Urothelium cell line (cell line): ENCODE data around the gene CMIP.

Experiments used
- DNase-seq: peaks from one replicate; pipeline ENCODE4 v3.0.0; 2011; ENCODE audit warnings: low spot score, mixed read lengths
- FAIRE-seq: peaks from 2 replicates; lab custom pipeline; 2011; peaks lifted over from hg19 to GRCh38; lab: Jason Lieb, UNC

Gene CMIP

DNA sequence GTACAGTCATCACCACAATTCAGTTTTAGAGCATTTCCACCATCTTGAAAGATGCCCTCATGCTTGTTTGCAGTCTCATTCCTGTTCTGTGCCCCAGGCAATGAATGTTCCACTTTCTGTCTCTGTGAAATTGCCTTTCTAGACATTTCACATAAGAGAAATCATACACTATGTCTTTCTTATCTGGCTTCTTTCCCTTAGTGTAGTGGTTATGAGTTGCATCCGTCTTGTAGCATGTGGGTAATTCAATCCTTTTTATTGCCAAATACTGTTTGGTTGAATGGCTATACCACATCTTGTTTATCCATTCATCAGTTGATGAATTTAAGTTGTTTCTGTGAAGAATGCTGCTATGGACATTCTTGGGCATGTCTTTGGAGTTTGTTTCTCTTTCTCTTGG, 202.0 kb downstream of the CMIP start:
- FAIRE-seq (no peak), DNase-seq (no peak)

- FAIRE-seq = peak; percentile 90
Observed at GRCh38 chr16:81647527-81647926, 202.9 kb downstream of the CMIP start.

GRCh38 chr16:81649561-81650184, 205.1 kb downstream of the CMIP start:
- FAIRE-seq (peak; percentile 23), DNase-seq (no peak)

More at GRCh38 chr16:81647527-81647926, 202.9 kb downstream of the CMIP start:
- DNase-seq = peak; percentile 92

GRCh38 chr16:81650281-81650680, 205.7 kb downstream of the CMIP start:
- no peak for DNase-seq
- no peak for FAIRE-seq

DNA sequence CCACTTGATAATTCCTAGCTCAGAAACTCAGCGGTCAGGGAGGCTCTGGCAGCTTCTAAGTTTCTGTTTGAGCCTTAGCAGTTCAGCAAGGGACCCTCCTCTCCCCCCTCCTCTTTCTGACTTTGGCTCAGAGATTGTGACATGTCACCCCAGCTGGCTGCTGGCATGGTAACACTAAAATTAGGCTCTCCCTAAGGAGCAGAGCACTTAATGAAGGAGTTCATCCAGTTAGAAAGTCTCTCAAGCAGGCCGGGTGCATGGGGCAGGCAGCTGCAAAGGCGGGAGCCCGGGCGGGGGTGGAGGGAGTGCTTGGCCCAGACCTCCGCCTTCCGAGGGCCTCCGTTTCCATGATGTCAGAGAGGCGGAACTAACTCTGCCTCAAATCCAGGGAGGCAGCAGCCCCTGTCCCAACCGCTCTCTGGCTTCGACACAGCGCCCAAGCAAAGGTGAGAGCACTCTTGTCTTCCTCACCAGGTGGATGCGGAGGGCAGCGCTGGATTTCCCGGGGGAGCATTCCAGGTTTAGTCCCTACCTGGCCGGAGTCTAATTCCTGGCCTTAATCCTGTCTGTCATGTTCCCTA, 206.5 kb downstream of the CMIP start:
- DNase-seq = no peak
- no peak for FAIRE-seq

GRCh38 chr16:81651758-81652718, 207.4 kb downstream of the CMIP start:
- no peak for DNase-seq
- no peak for FAIRE-seq

GRCh38 chr16:81652798-81653505, 208.3 kb downstream of the CMIP start:
- no peak for DNase-seq
- FAIRE-seq = no peak

DNA sequence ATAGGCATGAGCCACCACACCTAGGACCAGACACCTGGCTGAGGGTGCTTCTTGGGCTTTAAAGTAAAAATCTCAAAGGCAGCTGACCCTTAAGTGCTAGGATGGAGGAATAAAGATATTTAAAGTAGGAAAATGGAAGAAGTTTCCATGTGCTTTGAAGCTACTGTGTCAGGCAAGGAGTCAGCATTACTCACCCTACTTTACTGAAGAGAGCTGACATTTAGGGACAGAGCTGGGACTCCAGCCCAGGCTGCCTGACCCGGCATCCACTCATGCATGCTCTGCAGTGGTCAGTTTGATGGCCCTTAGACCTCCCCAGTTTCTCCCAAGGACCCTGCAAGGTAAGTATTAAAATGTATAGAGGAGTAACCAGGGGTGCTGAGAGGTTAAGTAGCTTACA, 209.7 kb downstream of the CMIP start:
- FAIRE-seq = no peak
- no peak for DNase-seq

DNA sequence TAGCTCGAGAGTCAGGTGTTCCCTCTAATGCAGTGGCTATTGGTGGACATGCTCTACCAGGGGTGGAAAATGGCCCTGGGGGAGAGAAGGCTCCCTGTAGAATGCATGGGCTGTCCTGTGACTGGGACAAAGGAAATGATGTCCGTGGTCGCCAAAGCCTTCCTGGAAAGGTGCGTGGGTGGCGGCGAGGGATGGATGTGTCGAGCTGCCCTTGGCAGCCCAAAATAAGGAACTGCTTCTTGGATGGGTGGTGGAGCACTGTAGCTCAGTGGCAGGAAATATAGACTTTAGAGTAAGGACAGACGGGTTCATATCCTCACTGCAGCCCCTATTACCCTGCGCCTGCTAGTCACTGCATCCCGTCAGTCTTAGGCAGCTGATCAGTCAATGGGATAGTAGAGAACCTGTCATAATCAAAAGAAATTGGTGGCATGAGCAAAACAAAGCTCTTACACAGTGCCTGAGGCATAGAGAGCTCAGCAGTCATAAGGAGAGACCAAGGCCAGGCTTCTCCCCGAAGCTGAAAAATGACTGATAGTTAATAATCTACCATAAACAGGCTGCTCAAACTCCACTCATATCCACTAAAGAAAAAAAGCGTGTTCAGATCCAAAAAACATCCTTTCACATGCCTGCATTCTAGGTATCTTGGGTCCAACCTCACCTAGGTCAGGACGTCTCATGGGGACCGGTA, 211.0 kb downstream of the CMIP start:
- no peak for FAIRE-seq
- no peak for DNase-seq

DNA sequence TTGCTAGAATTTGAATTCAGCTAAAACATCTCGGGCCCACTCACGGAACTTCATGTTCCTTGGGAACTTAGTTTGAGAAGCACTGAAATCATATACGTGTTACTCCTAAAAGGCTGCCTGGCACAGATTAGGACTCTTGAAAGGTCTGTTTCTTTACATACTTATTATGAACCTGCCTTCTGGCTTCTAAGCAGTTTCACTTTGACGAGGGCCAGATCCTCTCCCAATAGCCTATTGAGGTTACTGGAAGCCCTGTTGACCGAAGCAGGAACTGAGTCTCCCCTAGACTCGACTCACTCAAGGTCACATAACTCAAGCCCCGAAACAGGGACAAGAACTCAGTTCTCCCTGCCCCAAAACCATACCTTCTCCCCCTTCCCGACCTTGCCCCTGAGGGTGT, 212.6 kb downstream of the CMIP start:
- DNase-seq (no peak), FAIRE-seq (no peak)

GRCh38 chr16:81657781-81658180, 213.2 kb downstream of the CMIP start:
- FAIRE-seq = no peak
- no peak for DNase-seq

DNA sequence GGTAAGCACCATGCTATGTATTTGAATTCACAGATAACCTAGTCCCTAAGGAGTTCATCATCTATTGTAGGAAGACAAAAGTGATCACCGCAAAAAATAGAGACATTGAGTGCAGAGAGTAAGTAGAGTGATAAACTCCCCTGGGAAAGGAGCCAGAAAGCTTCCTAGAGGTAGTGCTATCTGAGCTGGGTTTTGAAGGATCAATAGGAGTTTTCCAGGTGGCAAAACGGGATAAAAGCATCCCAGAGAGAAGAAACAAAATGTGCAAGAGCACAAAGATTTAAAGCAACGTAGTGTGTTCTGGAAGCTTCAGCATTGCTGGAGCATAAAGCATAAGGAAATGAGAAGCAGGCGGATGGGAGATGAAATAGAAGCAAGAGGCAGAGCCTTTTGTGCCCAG, 213.8 kb downstream of the CMIP start:
- FAIRE-seq = no peak
- no peak for DNase-seq

GRCh38 chr16:81659249-81659648, 214.6 kb downstream of the CMIP start:
- no peak for DNase-seq
- no peak for FAIRE-seq

DNA sequence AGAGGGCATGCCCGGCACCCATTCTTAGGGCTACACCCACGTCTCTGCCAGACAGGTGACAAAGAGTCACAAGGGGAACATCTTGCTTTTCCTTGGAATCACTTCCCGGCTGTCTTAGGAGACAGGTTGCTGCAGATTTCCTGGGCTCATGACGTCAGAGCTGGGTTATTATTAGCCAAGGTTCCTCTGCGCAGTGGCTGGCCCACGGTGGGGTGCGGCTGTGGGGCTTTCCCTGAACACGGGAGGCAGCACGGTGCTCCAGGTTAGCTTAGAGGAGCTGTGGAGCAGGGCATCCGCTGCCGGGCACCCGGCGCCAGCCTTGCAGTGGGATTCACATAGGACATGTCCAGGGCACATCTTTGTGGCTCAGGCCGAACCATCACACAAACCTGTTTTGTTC, 216.5 kb downstream of the CMIP start:
- FAIRE-seq (no peak), DNase-seq (no peak)

DNA sequence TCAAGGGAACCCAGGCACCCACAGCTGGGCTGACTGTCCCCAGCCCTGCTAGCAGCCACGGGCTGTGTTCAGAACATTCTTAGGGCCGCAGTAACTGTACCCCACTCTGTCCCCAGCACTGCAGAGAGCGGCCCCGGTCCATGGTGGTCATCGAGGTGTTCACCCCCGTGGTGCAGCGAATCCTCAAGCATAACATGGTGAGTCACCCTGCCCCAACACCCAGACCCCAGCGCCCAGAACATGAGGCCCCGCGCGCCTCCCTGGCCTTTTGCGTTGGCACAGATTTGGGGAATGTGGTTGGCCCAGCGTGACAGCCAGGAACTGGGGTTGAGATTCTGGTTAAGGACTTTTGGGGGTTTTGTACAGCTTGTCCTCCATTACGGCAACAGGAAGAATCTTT, 219.5 kb downstream of the CMIP start:
- FAIRE-seq = no peak
- DNase-seq = no peak

DNA sequence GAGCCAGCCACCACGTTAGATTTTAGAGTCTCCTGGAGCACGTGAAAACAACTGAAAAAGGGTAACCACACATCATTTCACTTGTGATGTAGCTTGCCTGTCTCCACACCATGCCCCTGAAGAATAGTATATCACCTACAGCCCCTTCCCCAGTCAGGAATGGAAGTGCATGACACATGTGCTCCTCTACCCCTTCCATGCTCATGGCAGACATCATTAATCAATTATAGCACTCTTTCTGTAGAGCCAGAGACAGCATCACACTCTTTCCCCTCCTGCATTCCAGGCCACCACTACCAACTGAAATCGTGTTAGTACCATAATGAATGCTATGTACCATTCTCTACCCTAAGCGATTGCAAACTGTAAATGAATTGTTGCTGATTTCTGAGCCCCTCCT, 221.0 kb downstream of the CMIP start:
- FAIRE-seq (no peak), DNase-seq (no peak)

DNA sequence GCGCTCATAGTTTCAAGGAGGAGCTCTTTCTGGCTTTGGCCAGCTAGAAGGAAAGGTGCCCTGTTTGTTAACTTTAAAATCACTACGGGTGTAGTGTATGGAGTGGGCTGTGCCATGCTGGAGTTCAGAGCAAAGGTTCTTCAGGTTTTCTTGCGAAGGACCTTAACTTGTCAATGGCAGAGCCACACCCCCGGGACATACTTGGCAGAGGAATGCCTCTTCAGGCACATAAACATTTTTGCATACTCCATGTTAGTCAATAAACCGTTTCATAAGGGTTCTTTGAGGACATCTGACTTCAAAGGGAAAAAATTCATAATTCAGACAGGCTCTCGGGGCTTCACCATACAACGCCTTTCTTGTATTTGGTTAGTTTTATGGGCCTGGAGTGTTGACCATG, 221.5 kb downstream of the CMIP start:
- DNase-seq = no peak
- no peak for FAIRE-seq

DNA sequence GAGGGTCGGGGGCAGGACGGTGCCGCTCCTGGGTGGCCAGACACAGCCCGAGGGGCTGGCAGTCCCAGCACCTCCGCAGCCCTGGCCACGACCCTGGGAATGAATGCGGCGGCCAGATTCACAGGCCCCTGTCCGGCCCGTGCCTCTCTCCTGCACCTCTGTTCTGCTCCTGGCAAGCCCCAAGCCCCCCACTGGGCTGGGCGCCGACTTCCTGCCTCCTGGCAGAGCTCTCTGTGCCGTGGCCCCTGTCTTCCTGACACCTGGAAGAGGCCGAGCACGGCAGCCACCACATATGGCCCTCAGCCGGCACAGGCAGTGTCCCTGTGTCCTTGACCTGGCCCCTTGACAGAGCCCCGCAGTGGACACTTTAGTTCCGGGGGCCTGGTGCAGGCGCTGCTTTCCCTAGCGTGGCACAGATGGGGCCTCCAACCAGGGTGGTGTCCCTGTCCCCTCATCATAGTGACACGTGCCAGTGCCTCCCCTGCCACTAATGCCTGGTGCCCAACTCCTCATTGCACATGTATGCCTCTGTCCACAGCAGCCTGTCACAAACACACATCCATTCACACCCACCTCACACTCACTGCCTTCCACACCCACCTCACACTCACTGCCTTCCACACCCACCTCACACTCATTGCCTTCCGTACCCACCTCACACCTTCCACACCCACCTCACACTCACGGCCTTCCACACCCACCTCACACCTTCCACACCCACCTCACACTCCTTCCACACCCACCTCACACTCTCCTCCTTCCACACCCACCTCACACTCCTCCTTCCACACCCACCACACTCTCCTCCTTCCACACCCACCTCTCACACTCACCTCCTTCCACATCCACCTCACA, 223.9 kb downstream of the CMIP start:
- FAIRE-seq (peak; percentile 86), DNase-seq (no peak)

- FAIRE-seq (peak; percentile 37), DNase-seq (no peak)
Observed at GRCh38 chr16:81669473-81670350, 225.1 kb downstream of the CMIP start.
